K562 (cell line): ENCODE results near the gene MTRFR. TPM values are rescaled to one million over a fixed set of nuclear protein-coding genes. Genes with fewer than 3 reads are reported as not detected.

ENCODE experiments used
- DEAF1 ChIP-seq: fragments of 450-650 bp; formaldehyde crosslinking; IDR thresholded peaks from 2 replicates; pipeline ENCODE4 v1.4.0; 2020; ENCODE audit warnings: mild to moderate bottlenecking, moderate library complexity
- E2F8 ChIP-seq: fragments of 450-650 bp; IDR thresholded peaks from 2 replicates; pipeline ENCODE4 v1.7.1; 2018; ENCODE audit warnings: mild to moderate bottlenecking, low read depth; ENCODE audit not compliant: partially characterized antibody
- HDAC2 ChIP-seq: fragments of 450-650 bp; IDR thresholded peaks from 2 replicates; pipeline ENCODE4 v1.6.1; 2016; ENCODE audit warnings: mild to moderate bottlenecking
- ILK ChIP-seq: fragments of 450-650 bp; IDR thresholded peaks from 2 replicates; pipeline ENCODE4 v1.6.1; 2016; ENCODE audit warnings: missing genetic modification characterization, low read depth, mild to moderate bottlenecking, missing compliant biosample characterization, moderate library complexity, borderline replicate concordance
- NONO ChIP-seq, 2 experiments: fragments of 200-400 bp in 1 of 2; fragments of 450-650 bp in 1 of 2; formaldehyde crosslinking in 1 of 2; IDR thresholded peaks; 2 replicates each; pipeline ENCODE4 v1.6.1; 2017; ENCODE audit warnings: low read depth in 2 of 2, mild to moderate bottlenecking in 2 of 2, moderate library complexity in 2 of 2, low read length in 1 of 2
- PBX2 ChIP-seq, 2 experiments: IDR thresholded peaks in 1 of 2; conservative IDR thresholded peaks in 1 of 2; 2 replicates each; pipeline ENCODE4 v1.6.1; 2016; ENCODE audit warnings: low read depth in 2 of 2, mild to moderate bottlenecking in 1 of 2, missing compliant biosample characterization in 1 of 2, missing genetic modification characterization in 1 of 2, moderate library complexity in 1 of 2
- PPARD ChIP-seq: fragments of 250-450 bp; sonication (Bioruptor Pico); IDR thresholded peaks from 2 replicates; pipeline ENCODE4 v1.8.0; 2022; ENCODE audit warnings: inconsistent platforms, mild to moderate bottlenecking, moderate library complexity
- TBL1XR1 ChIP-seq, 2 experiments: IDR thresholded peaks; 2 replicates each; pipeline ENCODE4 v1.6.1; 2012; ENCODE audit warnings: improper control_type of control experiment in 2 of 2, low read length in 2 of 2, mild to moderate bottlenecking in 1 of 2
- ZSCAN32 ChIP-seq: fragments of 450-650 bp; formaldehyde crosslinking; IDR thresholded peaks from 2 replicates; pipeline ENCODE4 v1.4.0; 2020; ENCODE audit warnings: mild to moderate bottlenecking, moderate library complexity
- polyA plus RNA-seq, 8 experiments: library from polyadenylated mRNA; depleted of rRNA in 4 of 8; stranded (reverse) in 5 of 8; unstranded in 3 of 8; fragments of >200 nt; fragmentation: Nextera tagmentation in 2 of 8; fragmentation: Illumina TruSeq in 1 of 8; extraction: Ambion mirVana in 2 of 8; extraction: Trizol in 1 of 8; gene quantifications; 2 replicates each; pipeline versions ENCODE4 v1.2.1 to v1.2.3, GENCODE V29; 2011 to 2014; ENCODE audit warnings: inconsistent platforms in 1 of 8, missing spikeins in 1 of 8
- total RNA-seq, 7 experiments: library from RNA; depleted of rRNA in 6 of 7; stranded (reverse); fragments of >200 nt in 6 of 7; fragmentation: Illumina TruSeq in 2 of 7; extraction: Trizol in 2 of 7; gene quantifications; 2 replicates each; pipeline versions ENCODE4 v1.2.1 to v1.2.3, GENCODE V29; 2011 to 2021; ENCODE audit warnings: low replicate concordance in 1 of 7

The MTRFR gene
- total and polyA plus RNA-seq, 9 of the 15 experiments (the other 6 are each of a cell fraction or from before 2014, with no cell fraction given), result 16.7 to 55.6 (median 34.7) TPM

- no peak for TF ChIP-seq E2F8
- no peak for TF ChIP-seq PPARD (CRISPR knock-in tag)
- TF ChIP-seq ZSCAN32 (CRISPR knock-in tag), result no peak
- no peak for TF ChIP-seq NONO (IDR thresholded peaks at IDR 0.05; ENCODE audit: low read depth in 2 of 2, low read length in 1 of 2)
- TF ChIP-seq PBX2 (CRISPR knock-in tag; IDR thresholded peaks at IDR 0.05; ENCODE audit: low read depth), result no peak
- TF ChIP-seq PBX2 (tag; conservative IDR thresholded peaks at IDR 0.05; ENCODE audit: low read depth), result no peak
- TF ChIP-seq HDAC2, result no peak
- TF ChIP-seq TBL1XR1 (IDR thresholded peaks at IDR 0.05; ENCODE audit: low read length in 2 of 2), result no peak
- TF ChIP-seq DEAF1, result no peak
- no peak for TF ChIP-seq ILK (tag)
Measured at GRCh38 chr12:123293178-123293760, 60.0 kb downstream of the MTRFR start (continued).
